OCI-M2 (cell line): ENCODE data around the gene SGF29.
"Not testable (repeated sequence)": the region's sequence is repeated elsewhere in the genome, so short reads cannot be mapped to it uniquely, and the experiment has no call there.

Experiments used
- DNase-seq: peaks from one replicate; lab custom pipeline; 2025; ENCODE audit not compliant: unreplicated experiment; lab: John Stamatoyannopoulos, UW

SGF29 gene

GRCh38 chr16:28592979-28593553, 39.3 kb downstream of the SGF29 start:
- no peak for DNase-seq

- DNase-seq = not testable (repeated sequence)
Measured at GRCh38 chr16:28595451-28595850, 41.7 kb downstream of the SGF29 start.

DNA sequence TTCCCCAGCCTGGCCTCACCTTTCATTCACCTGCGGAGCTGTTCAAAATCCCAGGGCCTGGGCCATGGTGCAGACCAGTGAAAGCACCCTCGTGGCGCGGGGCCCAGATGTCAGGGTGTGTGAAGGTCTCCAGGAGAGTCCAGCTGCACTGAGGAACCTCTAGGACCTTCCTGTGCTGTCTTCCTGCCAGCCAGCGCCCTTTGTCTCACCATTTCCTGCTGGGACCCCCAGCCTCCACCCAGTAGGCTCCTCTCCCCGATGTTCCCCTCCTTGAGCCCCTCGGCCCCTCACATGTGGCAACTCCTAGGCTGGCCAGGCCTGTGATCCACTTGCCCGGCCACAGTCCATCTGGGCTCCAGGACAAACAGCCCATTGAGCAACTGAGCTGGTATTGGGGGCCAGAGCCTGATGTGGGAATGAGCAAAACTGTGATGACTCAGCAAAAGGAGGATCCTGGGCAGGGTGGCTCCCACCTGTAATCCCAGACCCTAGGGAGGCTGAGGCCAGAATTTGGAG, 42.5 kb downstream of the SGF29 start:
- no peak for DNase-seq

DNA sequence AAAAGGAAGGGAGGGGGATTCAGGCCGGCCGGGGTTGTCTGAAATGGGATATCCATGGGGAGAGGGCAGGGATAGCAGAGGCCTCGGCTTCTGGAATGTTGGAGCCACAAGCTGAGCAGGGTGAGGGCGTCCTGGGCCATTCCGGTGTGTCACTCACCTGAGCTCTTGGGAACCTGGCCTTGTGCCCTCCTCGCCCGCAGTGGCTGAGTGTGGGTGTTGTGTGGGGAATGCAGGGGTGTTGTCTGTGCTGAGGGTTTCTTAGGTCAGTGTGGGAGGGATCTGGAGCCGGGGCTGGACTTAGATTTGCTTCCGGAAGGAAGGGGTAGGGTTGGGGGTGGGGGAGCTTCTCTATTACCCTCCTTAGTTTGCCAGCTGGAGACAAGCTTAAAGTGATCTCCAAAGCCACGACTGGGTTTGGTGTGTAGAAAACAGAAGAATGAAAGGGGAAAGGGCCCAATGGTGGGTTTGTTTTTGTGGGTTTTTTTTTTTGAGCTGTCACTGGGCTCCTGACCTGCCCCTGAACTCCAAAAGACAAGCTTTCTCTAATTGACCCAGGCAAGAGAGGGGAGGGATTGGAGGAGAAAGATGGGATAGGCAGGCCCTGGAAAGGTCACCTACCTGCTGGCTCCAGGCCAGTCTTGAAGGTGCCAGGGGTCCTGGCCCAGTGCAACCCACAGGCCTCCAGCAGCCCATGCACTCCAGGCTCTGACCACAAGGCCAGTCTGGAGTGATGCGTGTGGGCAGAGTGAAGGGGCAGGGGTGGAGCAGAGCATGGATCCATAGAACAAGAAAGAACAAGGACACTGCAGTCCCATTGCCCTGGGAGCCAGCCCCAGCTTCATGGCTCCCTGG, 43.3 kb downstream of the SGF29 start, which contains the start of gene SULT1A2:
Gene SULT1A2, minus strand, starts transcription at position 211 of the 852 bp plus-strand sequence. CDS start 1,120 bp downstream, outside the sequence.
- DNase-seq = no peak

DNA sequence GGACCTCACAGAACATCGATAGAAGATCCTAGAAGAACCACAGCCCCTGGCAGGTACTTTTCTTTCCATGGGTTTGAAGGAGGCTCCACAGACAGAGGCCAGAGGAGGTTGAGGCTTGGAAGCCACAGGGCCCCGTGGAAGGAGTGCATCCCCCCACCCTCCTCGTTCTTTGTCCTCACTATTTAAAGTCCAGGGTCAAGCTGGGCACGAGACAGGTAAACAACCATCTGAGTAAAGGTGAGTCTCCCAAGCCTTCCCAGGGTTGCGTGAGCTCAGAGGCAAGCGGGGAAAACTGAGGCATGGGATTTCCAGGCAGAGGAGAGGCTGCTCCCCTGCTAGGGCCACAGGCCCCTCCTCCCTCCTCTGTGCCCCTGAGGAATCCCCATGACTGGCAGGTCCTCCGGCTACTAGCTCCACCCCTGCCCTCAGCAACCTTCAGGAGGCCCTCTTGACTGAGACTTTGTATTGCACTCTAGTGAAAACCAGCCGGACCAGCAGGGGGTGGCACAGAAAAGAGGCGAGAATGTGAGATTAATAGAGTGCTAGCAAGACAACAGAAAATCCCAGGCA, 44.1 kb downstream of the SGF29 start:
- DNase-seq = no peak

DNA sequence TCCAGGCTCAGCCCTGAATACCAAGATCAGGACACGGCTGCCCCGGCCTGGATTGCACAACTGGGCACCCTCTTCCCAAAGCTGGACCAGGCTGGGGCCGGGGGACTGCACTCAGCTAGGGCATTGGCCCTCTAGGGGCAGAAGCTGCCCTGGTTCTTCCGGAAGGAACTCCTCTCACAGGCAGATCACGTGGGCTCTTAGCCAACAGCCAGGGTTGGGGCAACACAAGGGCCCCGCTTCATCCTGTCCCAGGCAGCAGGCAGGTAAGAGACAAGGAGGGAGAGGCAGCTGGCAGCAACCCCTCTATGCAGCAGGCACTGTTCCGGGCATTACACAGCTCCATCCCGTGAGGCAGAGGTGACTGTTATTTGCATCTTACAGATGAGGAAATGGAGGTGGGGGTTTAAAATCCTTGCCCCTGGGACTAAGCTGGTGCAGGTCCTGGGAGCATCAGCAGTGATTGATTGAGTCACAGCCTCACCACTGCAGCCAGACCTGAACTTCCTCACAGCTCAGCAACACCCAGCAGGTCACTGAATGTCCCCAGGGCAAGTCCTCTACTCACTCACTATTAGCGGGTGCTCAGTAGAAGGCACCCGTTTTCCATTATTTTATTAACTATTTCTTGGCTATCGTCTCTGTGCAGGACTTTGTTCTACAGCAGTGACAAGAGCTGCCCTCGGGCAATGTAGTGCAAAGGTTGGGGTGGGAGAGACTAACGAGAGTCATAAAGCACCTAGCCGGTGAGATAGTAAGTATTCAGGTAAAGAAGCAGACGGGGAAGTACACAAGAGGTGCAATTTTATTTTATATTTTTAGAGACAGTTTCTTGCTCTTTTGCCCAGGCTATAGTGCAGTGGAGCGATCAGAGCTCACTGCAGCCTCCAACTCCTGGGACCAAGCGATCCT, 45.9 kb downstream of the SGF29 start:
- not testable (repeated sequence) for DNase-seq

DNA sequence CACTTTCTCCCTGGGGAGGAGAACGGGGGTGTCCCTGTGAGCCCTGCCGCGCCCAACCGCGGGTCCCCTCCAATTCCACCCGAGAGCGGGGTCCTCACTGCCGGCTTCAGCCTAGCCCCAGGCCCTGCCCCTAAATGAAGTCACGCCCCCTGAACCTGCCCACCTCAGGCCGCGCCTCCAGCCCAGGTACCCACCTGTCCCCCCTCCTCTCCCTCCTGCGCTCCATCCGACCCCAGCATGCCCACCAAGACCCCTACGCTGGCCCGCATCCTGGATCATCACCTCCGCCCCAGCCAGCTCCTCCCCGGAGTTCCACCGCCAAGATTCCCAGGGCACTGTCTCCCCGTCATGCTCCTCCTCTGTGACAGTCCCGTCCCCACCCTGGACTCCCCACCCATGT, 47.2 kb downstream of the SGF29 start:
- DNase-seq = not testable (repeated sequence)

DNA sequence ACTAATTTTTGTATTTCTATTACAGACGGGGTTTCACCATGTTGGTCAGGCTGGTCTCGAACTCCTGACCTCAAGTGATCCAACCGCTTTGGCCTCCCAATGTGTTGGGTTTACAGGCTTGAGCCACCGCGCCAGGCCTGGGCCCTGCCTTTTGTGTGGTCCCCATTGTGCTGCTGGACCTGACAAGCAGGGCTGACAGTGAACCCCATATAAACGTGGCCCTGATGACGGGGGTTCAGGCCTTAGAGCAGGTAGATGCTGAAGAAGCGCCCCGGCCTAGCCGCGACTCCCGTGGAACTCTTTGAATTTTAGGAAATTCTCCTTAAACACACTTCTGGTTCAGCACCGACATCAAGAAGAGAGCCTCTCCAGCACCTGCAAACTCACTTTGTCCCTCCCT, 47.9 kb downstream of the SGF29 start:
- not testable (repeated sequence) for DNase-seq

GRCh38 chr16:28602062-28602461, 48.3 kb downstream of the SGF29 start:
- not testable (repeated sequence) for DNase-seq

DNA sequence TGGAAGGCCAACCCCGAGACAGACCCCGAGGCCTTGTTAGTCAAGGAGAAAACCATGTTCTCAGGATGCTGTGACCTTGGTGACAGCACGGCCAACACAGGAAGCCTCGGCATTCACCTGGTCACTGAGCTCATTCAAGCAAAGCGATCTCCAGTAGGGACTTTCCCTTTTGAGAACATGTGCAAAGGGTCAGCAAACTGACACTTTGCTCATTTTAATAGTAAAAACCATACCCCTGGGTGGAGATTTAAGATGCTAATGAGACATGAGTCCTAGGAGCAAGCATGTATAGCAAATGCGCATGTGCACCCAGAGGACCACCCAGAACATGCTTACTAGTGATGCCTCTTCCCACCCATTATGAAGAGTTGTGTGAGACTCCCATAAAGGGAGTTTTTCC, 48.8 kb downstream of the SGF29 start:
- DNase-seq = no peak

- DNase-seq = no peak
Measured at GRCh38 chr16:28603381-28604185, 49.9 kb downstream of the SGF29 start.

GRCh38 chr16:28604186-28604565, 50.5 kb downstream of the SGF29 start:
- no peak for DNase-seq

GRCh38 chr16:28606291-28607115, 52.8 kb downstream of the SGF29 start:
- DNase-seq = no peak

DNA sequence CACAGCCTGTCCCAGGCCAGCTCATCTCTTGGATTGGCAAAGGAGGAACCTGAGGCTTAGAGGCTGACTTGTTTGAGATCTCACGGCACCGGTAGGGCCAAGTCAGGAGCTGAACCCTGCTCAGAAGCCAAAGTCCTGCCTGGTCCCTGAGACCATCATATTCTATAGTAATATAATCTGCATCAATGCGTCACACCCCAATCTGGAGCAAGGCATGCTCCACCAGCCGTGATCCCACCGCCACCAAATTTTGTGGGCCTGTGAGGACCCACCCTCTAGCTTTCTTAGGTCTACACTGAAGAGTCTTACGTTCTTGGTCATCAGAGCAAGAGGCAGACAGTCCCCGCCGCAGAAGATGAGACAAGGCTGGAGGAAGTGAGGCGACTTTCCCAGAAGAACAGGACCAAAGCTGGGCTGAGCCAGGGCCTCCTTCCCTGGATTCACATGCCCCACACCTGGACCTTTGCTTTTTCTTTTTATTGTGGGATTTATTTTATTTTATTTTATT, 53.5 kb downstream of the SGF29 start:
- DNase-seq = no peak

- DNase-seq = not testable (repeated sequence)
Measured at GRCh38 chr16:28607681-28608495, 54.2 kb downstream of the SGF29 start.

- not testable (repeated sequence) for DNase-seq
Measured at GRCh38 chr16:28608496-28608808, 54.7 kb downstream of the SGF29 start.

- DNase-seq = not testable (repeated sequence)
Measured at GRCh38 chr16:28608867-28609596, 55.3 kb downstream of the SGF29 start.
